Activated T-helper 17 cell treated with anti-CD3 and anti-CD28 coated beads, Interleukin-2, amount 50 U/mL, for 72 hours (primary cell): ENCODE data around the gene GRM4. TPM values are rescaled to one million over a fixed set of nuclear protein-coding genes. Genes with fewer than 3 reads are reported as not detected.

Experiments used
- ATAC-seq: fragments of 150-1000 bp; cut with Tn5 transposase; replicated peaks from 2 replicates; pipeline ENCODE4 v1.10.0; 2021; ENCODE audit warnings: mild to moderate bottlenecking, moderate library complexity
- H3K27ac Mint-ChIP-seq: one replicate; pipeline ENCODE4 v1.8.0; 2022; ENCODE audit warnings: mixed read lengths
- H3K27me3 Mint-ChIP-seq: one replicate; pipeline ENCODE4 v1.8.0; 2022; ENCODE audit warnings: mixed read lengths
- H3K36me3 Mint-ChIP-seq: one replicate; pipeline ENCODE4 v1.8.0; 2022; ENCODE audit warnings: low read depth, mild to moderate bottlenecking, mixed read lengths
- H3K4me1 Mint-ChIP-seq: one replicate; pipeline ENCODE4 v1.8.0; 2022; ENCODE audit warnings: mixed read lengths
- H3K4me3 Mint-ChIP-seq: one replicate; pipeline ENCODE4 v1.8.0; 2022; ENCODE audit warnings: mild to moderate bottlenecking, mixed read lengths
- H3K9me3 Mint-ChIP-seq: one replicate; pipeline ENCODE4 v1.8.0; 2022; ENCODE audit warnings: mixed read lengths
- total RNA-seq, 2 donors: library from RNA; stranded (reverse); gene quantifications; one replicate each; pipeline ENCODE4 v1.2.3, GENCODE V29; 2022

GRM4 gene
- total RNA-seq, 2 donors from 2014 or later: not detected

DNA sequence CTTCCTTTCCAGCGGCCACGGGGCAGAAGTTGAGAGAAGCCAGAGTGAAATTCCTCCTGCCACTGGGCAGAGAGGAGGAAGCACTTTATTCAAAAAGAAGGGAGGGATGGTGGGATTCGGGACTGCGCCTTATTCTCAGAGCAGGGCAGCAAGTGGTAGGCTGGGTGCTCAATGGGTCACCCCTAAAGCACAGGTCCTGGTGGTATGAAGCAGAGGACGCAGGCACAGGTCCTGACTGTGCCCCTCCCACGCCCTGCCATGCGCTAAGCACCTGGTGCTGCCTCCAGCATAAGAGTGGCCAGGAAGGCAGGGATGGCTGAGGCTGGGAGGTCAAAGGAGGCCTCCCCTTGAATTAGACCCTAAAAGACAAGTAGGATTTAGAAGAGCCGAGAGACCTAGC is 4.9 kb upstream of the GRM4 start:
- no peak for ATAC-seq
- no peaks in the 10 kb centered on the region for H3K9me3 Mint-ChIP-seq
- no peaks in the 10 kb centered on the region for H3K4me1 Mint-ChIP-seq
- H3K4me3 Mint-ChIP-seq: no peak overlapping the region
- H3K27ac Mint-ChIP-seq: no peak overlapping the region
- no peaks in the 10 kb centered on the region for H3K36me3 Mint-ChIP-seq
- H3K27me3 Mint-ChIP-seq: peaks cover 48% of the 10 kb centered on the region

- Mint-ChIP-seq H3K36me3 (no peaks in the 10 kb centered on the region), H3K27ac (no peak overlapping the region), H3K27me3 (peaks cover 48% of the 10 kb centered on the region), H3K4me3 (no peak overlapping the region), H3K9me3 (no peaks in the 10 kb centered on the region), H3K4me1 (no peaks in the 10 kb centered on the region)
- ATAC-seq: no peak
These were observed 4.0 kb upstream of the GRM4 start for GRCh38 chr6:34149831-34150400.

DNA sequence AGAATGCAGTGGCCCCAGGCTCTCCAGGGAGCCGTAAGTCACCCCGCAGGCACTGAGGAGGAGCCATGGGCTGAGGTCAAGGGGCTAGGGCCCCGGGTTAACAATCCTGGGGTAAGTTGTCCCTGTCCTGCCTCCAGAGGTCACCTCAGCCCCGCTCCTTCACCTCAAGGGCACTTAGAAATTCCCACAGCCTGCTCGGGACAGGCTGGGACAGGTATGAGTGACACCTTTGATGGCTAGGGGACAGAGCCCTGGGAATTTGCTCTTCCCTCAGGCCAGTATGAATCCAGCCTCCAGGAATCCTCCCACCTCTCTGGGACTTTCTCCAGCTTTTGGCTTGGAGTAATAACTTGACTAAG is 3.5 kb upstream of the GRM4 start:
- no peaks in the 10 kb centered on the region for H3K4me1 Mint-ChIP-seq
- no peak overlapping the region for H3K4me3 Mint-ChIP-seq
- H3K9me3 Mint-ChIP-seq: no peaks in the 10 kb centered on the region
- H3K27me3 Mint-ChIP-seq: peaks cover 48% of the 10 kb centered on the region
- no peaks in the 10 kb centered on the region for H3K36me3 Mint-ChIP-seq
- ATAC-seq: no peak
- H3K27ac Mint-ChIP-seq: no peak overlapping the region

DNA sequence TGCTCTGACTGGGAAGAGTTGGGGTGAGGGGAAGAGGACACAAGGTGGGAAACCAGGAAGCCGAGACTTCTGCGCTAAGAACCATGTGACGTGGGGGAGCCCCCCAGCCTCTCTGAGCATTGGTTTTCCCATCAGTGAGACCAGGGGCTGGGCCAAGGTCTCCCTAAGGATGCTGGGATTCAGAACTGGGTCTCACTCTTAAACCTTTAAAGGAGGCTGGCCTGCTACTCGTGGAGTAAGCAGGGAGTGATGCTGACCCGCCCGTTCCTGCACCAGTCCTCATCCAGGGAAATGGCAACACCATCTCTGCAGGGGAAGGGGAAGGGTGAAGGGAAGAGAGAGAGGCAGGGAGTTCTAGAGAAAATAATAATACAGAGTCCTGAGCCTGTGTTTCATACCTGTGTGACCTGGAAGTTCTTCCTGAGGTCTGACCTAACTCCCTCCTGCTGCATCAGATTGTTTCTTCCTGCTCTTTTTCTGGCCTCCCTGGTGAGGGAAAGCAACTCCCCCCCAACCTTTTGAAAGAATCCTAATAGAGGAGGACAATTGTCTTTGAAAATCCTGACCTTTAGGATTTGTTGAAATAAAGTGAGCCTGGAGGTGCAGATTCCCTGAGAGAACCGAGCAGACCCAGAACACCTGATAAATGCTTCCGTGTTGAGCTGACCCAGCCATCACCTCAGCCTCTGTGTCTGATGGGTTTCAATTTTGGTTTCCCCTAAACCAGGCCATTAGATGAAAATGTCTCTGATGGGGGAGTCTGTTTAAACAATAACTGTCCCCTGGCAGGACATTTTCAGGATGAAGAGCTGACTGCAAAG is 3.0 kb upstream of the GRM4 start:
- ATAC-seq: no peak
- Mint-ChIP-seq H3K36me3 (no peaks in the 10 kb centered on the region), H3K4me3 (no peak overlapping the region), H3K27me3 (peaks cover 48% of the 10 kb centered on the region), H3K9me3 (no peaks in the 10 kb centered on the region), H3K4me1 (no peaks in the 10 kb centered on the region), H3K27ac (no peak overlapping the region)

GRCh38 chr6:34147906-34148630 is 2.2 kb upstream of the GRM4 start:
- no peaks in the 10 kb centered on the region for H3K9me3 Mint-ChIP-seq
- H3K27me3 Mint-ChIP-seq: peaks cover 45% of the 10 kb centered on the region
- no peak overlapping the region for H3K4me3 Mint-ChIP-seq
- no peaks in the 10 kb centered on the region for H3K4me1 Mint-ChIP-seq
- no peaks in the 10 kb centered on the region for H3K36me3 Mint-ChIP-seq
- H3K27ac Mint-ChIP-seq: no peak overlapping the region
- ATAC-seq: no peak

DNA sequence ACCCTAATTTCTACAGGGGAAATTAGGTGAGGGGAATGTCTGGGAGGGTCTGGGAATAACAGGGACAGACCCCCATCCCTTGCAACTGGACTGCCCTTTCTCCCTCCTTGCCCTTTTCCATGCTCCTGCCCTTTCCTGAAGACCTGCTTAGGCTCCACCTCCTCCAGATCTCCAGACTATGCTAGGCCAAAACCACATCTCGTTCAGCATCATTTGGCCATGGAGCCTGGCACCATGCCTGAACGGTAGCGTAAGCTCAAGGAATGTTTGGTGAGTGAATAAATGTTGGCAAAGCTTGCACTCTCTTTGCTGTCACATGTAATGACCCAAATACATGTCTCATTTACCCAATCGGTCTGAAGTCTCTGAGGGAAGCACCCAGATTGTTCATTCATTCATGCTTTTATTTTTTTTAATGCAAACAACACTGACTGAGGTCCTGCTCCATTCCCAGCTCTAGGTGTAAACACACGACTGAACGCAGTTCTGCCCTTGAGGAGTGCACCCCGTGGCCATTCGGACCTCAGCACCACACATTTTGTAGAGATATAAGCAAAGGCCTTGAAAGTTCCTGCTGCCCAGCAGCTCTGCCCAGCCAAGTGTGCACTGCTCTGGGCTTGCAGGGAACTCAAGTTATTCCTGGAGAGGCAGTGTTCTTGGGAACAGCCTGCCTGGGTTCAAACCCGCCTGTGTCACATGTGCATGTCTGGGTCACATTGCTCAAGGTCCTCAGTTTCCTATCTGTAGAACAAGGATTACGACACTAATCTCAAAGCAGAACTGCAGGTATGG is 1.1 kb upstream of the GRM4 start:
- no peak for ATAC-seq
- no peaks in the 10 kb centered on the region for H3K4me1 Mint-ChIP-seq

GRCh38 chr6:34145161-34146020 is 496 bp downstream of the GRM4 start:
- Mint-ChIP-seq H3K9me3 (no peaks in the 10 kb centered on the region), H3K27me3 (peaks cover 47% of the 10 kb centered on the region), H3K27ac (no peak overlapping the region), H3K4me1 (no peaks in the 10 kb centered on the region), H3K36me3 (no peaks in the 10 kb centered on the region), H3K4me3 (peak overlapping the region; percentile 41)
- peak; percentile 40 for ATAC-seq

More for the DNA sequence above, 1.1 kb upstream of the GRM4 start:
- no peaks in the 10 kb centered on the region for H3K9me3 Mint-ChIP-seq
- peaks cover 46% of the 10 kb centered on the region for H3K27me3 Mint-ChIP-seq
- H3K27ac Mint-ChIP-seq: no peak overlapping the region
- H3K36me3 Mint-ChIP-seq: no peaks in the 10 kb centered on the region
- no peak overlapping the region for H3K4me3 Mint-ChIP-seq

DNA sequence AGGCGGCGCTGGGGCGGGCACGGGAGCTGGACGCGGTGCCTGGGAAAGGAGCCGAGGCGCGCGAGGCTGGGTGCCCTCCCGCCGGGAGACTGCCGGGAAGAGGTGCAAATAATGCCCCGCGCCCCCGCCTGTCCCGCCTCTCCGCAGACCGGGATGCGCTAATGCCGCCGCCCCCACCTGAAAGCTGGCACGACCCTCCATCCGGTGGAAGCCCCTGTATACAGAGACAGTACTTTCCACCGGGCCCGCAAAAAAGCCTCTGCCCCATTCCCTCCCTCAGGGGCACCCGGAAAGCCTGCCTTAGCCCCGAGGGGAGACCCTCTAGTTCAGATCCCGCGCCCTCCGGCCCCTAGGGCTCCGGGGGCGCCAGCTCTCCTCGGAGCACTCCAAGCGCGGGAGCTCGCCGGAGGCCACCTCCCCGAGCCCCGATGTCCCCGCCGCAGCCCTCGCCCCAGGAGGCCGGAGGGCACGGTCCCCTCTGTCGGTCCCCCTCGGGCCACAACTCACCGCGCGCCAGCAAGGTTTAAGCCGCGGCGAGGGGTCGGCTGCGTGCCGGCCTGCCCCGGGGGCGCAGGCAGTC is 1.2 kb downstream of the GRM4 start:
- no peak for ATAC-seq
- no peak overlapping the region for H3K27ac Mint-ChIP-seq
- H3K4me3 Mint-ChIP-seq: peak overlapping the region; percentile 40

DNA sequence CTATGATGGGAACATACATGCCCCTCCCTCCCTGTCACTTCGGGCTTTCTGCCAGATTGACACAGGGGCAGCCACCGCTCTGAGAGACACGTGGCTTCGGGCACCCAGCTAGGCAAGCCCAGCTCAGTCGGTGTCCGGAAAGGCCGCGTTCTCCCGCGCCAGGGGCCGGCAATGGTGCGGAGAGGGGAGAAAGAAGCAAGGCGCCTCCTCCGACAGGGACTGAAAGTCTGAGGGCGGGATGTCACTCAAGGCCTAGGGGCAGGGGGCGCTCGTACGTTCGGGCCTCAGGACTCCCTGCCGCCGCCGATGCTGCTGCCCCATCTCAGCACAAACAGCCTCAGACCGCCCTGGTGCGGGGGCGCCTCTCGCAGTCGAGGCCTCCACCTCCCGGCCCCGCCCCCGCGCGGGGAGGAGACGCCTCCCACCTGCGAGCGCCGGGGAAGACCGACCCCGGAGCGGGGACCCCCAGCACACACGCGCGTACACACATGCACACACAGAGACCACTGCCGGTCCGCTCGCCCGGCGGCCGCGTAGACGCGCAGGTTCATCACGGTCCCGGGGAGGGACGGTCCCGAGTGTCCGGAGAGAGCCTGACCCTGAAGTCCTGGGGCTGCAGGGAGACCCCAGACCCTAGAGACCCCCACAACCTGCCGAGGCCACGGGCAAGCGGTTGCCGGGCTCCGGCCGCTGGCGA is 1.9 kb downstream of the GRM4 start:
- Mint-ChIP-seq H3K27ac (no peak overlapping the region), H3K9me3 (no peaks in the 10 kb centered on the region), H3K27me3 (peaks cover 51% of the 10 kb centered on the region), H3K4me1 (no peaks in the 10 kb centered on the region), H3K36me3 (no peaks in the 10 kb centered on the region), H3K4me3 (peak overlapping the region; percentile 40)
- peak; percentile 53 for ATAC-seq

More for the DNA sequence above, 1.2 kb downstream of the GRM4 start:
- no peaks in the 10 kb centered on the region for H3K36me3 Mint-ChIP-seq
- peaks cover 45% of the 10 kb centered on the region for H3K27me3 Mint-ChIP-seq
- no peaks in the 10 kb centered on the region for H3K9me3 Mint-ChIP-seq
- no peaks in the 10 kb centered on the region for H3K4me1 Mint-ChIP-seq

GRCh38 chr6:34143196-34143883 is 2.5 kb downstream of the GRM4 start:
- Mint-ChIP-seq H3K4me3 (peak overlapping the region; percentile 40), H3K36me3 (no peaks in the 10 kb centered on the region)

DNA sequence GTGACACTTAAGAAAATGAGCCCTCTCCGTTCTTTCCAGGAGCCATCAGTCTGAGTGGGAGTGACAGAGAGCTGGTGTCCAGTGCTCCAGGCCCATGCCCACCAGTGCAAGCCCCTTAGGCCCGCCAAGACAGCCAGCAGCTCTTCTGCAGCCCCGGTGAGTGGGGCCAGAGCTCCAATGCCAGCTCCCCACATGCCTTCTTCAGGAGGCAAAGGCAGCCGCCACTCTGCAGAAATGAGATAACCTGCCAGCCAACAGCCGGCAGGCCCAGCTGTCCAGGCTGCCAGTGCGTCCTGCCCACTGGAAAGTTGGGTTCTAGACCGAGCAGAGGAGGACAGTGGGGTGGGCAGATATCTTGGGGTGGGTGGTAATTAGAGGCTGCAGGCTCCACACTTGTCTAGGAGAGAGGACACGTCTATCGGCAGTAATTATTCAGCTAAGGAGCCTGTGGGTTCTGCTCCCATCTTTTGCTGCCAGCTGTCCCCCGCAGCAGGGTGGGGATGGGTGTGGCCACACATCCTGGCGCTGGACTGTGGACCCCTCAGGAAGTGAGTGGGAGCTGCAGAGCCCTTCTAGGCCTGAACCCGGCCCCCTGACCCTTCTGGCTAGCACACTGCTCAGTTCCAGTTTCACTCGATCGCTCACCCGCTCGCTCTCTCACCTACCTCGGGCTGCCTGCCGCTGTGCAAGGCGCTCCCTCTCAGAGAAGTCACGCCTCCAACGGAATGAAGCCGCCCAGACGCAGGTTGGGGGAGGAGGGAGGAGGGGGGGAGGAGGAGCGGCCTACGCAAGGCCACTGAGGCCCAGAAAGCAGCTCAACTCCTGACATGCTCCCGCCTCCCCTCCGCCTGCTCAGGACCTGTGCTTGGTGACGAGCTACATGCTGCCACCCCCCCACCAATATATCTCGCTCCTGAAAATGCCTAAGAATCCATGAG is 3.6 kb downstream of the GRM4 start:
- Mint-ChIP-seq H3K27ac (no peak overlapping the region), H3K36me3 (no peaks in the 10 kb centered on the region), H3K9me3 (no peaks in the 10 kb centered on the region), H3K27me3 (peaks cover 59% of the 10 kb centered on the region), H3K4me1 (no peaks in the 10 kb centered on the region), H3K4me3 (peak overlapping the region; percentile 40)
- no peak for ATAC-seq

More at GRCh38 chr6:34143196-34143883, 2.5 kb downstream of the GRM4 start:
- no peak overlapping the region for H3K27ac Mint-ChIP-seq
- no peaks in the 10 kb centered on the region for H3K4me1 Mint-ChIP-seq
- H3K27me3 Mint-ChIP-seq: peaks cover 55% of the 10 kb centered on the region
- no peak for ATAC-seq
- no peaks in the 10 kb centered on the region for H3K9me3 Mint-ChIP-seq

GRCh38 chr6:34140075-34140474 is 5.8 kb downstream of the GRM4 start:
- Mint-ChIP-seq H3K27ac (no peak overlapping the region), H3K4me3 (no peak overlapping the region), H3K4me1 (no peaks in the 10 kb centered on the region), H3K36me3 (no peaks in the 10 kb centered on the region), H3K27me3 (peaks cover 62% of the 10 kb centered on the region), H3K9me3 (no peaks in the 10 kb centered on the region)
- ATAC-seq: no peak
